Measurements from ENCODE around the gene CD7.

CD7 gene

DNA sequence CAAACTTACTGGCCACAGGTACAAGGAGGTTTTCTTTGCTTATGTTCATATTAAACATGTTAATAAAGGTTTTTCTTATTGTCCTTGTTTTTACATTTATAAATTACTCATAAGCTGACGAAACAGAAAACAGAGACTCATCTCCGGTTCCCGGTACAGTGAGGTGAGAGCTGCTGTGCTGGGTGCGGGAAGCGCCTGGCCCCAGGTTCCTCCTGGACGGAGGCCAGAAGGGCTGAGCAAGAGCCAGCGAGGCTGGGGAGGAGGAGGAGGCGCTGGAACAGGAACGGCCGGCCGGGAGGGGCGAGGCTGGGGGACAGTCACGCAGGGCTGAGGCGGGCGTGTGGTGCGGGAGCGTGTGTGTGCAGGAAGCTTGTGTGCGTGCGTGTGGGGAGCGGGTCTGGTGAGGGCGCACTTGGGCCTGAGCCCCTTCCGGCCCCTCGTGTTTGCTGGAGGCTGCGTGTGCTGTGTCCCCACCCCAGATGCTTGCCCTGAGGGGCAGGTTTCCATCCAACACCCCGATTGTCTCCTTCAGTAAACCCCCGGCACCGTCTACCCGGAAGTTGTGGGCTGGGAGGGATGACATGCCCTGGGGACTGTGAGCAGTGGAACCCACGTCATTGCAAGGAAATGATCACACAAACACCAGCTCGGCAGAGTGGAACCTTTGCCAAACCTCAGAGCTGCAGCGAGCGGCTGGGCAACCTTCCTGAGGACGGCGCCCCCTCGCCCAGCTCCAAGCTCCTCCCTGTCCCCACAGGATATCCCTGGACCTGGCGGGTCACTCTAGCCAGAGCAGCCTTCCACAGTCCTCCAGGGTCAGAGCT, 19.5 kb downstream of the CD7 start:
- peak; percentile 53 for DNase-seq

GRCh38 chr17:82297280-82297713, 20.1 kb downstream of the CD7 start:
- no peak for DNase-seq

DNA sequence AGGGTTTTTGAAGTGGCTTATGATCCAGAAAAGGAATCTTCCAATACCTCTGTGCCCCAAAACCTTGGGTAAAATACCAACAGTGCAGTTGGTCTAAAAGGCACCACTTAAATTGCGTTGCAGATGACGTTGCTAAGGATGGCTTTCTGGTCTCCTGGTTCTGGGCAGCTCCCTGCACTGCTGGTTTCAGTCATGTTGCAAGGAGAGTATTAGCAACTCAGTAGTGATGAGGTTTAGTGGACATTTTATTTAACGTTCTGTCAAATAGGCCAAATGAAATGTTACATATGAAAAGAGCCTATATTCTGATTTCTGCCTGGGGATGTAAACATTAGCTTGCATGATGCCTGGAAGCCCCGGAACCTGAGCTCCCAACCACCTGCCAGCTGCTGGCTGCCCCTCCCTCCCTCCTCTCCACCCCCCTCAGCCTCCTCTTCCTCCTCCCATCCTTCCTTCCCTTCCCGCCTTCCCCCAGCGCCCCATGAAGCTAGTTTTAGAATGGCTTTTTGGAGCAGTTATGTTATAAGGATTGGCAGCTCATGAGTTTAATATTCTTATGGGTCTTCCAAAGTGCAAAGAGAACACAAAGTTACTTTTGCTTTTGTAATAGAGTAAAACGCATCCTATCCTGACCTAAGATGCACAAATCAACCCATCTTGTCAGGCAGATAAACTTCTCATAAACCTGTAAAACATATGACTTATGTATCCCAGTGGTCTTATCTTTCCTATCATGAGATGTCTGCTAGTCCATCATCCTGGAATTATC, 20.7 kb downstream of the CD7 start:
- no peak for DNase-seq

- no peak for DNase-seq
These were observed 22.0 kb downstream of the CD7 start for GRCh38 chr17:82295472-82295814.

GRCh38 chr17:82294064-82294773, 23.2 kb downstream of the CD7 start:
- DNase-seq, result no peak

DNA sequence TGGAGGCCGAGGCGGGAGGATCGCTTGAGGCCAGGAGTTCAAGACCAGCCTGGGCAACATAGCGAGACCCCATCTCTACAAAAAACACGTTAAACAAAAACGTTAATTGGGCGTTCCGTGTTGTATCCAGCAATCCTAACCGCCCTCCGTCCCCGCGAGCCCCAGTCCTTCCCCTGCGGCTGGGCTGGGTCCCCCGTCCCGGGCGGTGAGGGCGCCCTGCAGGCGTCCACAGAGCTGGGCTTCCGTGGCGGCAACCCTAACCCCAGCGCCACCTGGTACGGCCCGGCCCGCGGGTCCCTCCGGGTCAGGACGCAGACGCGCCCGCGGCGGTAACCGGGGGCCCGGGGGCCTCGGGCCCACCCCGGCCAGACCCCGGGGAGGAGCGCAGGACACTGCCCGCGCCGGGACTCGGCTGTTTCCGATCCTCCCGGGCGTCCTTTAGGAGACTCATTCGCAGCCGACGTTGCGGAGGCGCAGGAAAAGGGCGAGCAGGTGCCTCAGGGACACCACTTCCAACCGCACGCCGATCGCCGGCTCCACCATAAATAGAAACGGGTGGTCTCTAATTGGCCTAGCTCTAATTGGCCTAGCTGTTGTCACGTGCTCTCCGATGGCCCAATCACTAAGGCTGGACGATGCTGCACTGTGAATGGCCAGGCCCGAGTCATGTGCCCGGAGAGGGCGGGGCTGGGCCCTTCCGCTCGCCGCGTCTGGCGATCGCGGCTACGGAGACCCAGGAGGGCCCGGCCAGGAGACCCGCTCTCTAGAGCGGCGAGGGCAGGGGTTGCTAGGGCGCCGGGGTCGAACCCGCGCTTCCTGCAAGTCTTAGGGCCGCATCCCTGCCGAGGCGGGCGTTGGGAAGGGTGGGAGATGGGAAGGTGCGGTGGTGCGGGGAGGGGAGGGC, 24.9 kb downstream of the CD7 start:
- DNase-seq, result peak; percentile 97

DNA sequence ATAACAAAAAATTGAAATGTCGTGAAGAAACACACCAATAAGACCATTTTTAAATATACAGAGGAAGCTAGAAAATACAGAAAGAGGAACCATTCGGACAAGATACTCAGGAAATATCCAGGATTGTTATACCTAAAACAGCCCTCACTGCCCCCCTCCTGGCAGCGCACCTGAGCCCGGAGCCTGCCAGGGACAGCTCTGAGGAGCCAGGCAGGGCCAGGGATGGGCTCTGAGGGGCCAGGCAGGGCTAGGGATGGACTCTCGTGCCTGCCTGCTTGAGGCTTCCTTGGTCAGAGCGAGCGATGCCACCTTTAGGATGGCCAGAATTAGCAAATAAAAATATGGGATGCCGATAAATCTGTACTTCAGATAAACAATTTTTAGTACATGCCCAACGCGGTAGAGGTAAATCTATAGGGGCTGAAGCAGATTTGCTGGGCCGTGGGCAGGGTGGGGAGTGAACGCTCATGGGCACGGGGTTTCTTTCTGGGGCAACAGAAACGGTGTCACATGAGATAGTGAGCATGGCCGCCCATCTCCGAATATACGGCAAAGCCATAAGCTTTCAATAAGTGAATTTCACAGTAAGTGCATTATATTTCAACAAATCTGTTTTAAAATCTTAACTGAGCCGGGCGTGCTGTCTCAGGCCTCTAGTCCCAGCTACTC, 25.7 kb downstream of the CD7 start:
- no peak for DNase-seq

GRCh38 chr17:82287868-82288801, 29.3 kb downstream of the CD7 start:
- DNase-seq, result no peak

GRCh38 chr17:82287013-82287867, 30.2 kb downstream of the CD7 start:
- no peak for DNase-seq

GRCh38 chr17:82285141-82285540, 32.3 kb downstream of the CD7 start:
- no peak for DNase-seq

DNA sequence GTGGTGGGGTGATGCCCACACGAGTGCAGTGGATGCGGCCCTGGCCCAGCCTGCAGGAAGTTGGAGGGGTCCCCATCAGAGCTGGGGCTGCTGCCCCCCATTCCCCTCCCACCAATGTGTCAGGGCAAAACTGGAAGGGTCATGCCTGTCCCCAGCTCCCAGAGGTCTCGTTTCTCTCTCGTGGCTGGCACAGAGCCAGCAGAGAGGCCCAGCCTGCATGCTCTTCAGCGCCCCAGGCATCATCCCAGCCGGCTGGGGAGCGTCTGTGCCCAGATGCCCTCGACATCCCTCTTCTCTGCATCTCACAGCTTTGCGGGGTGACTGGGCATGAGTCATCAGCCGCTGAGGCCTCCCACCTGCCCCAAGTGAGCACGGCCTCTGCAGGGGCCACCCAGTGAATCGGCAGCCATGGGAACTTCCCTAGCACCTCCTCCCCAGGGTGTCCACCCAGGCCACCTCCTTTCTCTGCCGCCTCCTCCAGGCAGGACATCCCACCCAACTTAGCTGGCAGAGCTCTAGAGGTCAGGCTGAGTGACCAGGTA, 34.1 kb downstream of the CD7 start:
- DNase-seq, result peak; percentile 41

- no peak for DNase-seq
These were observed 34.9 kb downstream of the CD7 start for GRCh38 chr17:82282239-82283207.

GRCh38 chr17:82281502-82282238, 35.7 kb downstream of the CD7 start:
- no peak for DNase-seq

GRCh38 chr17:82281076-82281475, 36.3 kb downstream of the CD7 start:
- DNase-seq, result no peak

- no peak for DNase-seq
These were observed 36.9 kb downstream of the CD7 start for GRCh38 chr17:82280537-82280936.

- no peak for DNase-seq
These were observed 38.5 kb downstream of the CD7 start for GRCh38 chr17:82278786-82279391.

DNA sequence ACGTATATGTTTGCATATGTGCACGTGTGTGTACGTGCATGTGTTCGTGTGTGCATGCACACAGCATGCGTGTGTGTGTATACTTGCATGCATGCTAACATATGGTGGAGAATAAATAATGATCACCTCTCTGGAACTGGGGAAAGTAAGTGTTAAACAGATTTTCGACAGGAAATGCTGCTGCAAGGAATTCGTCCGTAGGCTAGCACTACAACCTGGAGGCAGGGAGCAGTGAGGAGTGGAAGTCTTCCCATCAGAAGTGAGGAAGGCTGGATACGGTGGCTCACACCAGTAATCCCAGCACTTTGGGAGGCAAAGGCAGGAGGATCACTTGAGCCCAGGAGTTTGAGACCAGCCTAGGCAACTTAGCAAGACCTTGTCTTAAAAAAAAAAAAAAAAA, 39.1 kb downstream of the CD7 start:
- no peak for DNase-seq

Measured in NCI-H1092 (cell line).